GM18508 (cell line): Measurements from ENCODE around the gene PYCARD.
"Not testable (repeated sequence)": the region's sequence is repeated elsewhere in the genome, so short reads cannot be mapped to it uniquely, and the experiment has no call there.

Experiments
- ATAC-seq: cut with Tn5 transposase; IDR thresholded peaks from one replicate; pipeline ENCODE4 v1.9.1; 2021; ENCODE audit warnings: moderate number of reproducible peaks; ENCODE audit not compliant: insufficient read depth, unreplicated experiment

Gene PYCARD

GRCh38 chr16:31215287-31216162 is 13.0 kb upstream of the PYCARD start:
- no peak for ATAC-seq

GRCh38 chr16:31214708-31215286 is 12.2 kb upstream of the PYCARD start:
- no peak for ATAC-seq

- no peak for ATAC-seq
Measured at GRCh38 chr16:31213877-31214707, 11.5 kb upstream of the PYCARD start, which contains the start of gene TRIM72. TRIM72 (plus strand) TSS chr16:31214119; CDS start chr16:31214739, 620 bp downstream.

- ATAC-seq, result no peak
Measured at GRCh38 chr16:31213342-31213741, 10.8 kb upstream of the PYCARD start.

- ATAC-seq, result no peak
Measured at GRCh38 chr16:31206776-31207175, 4.2 kb upstream of the PYCARD start.

GRCh38 chr16:31204871-31205666 is 2.5 kb upstream of the PYCARD start:
- ATAC-seq, result no peak

- ATAC-seq, result no peak
Measured at GRCh38 chr16:31201582-31202413, 762 bp downstream of the PYCARD start.

- no peak for ATAC-seq
Measured at GRCh38 chr16:31200821-31201568, 1.6 kb downstream of the PYCARD start.

GRCh38 chr16:31200111-31200510 is 2.4 kb downstream of the PYCARD start:
- not testable (repeated sequence) for ATAC-seq

GRCh38 chr16:31199430-31200041 is 3.0 kb downstream of the PYCARD start:
- no peak for ATAC-seq

GRCh38 chr16:31198207-31198882 is 4.2 kb downstream of the PYCARD start:
- no peak for ATAC-seq

GRCh38 chr16:31196324-31197088 is 6.1 kb downstream of the PYCARD start:
- no peak for ATAC-seq

- not testable (repeated sequence) for ATAC-seq
Measured at GRCh38 chr16:31195861-31196260, 6.7 kb downstream of the PYCARD start.

GRCh38 chr16:31194898-31195297 is 7.7 kb downstream of the PYCARD start:
- no peak for ATAC-seq

- ATAC-seq, result no peak
Measured at GRCh38 chr16:31193874-31194273, 8.7 kb downstream of the PYCARD start.

GRCh38 chr16:31192856-31193642 is 9.5 kb downstream of the PYCARD start:
- no peak for ATAC-seq
